ENCODE measurements around the gene TOR3A. TPM values are rescaled to one million over a fixed set of nuclear protein-coding genes. Genes with fewer than 3 reads are reported as not detected.

TOR3A gene
- polyA plus RNA-seq, 1 of the 3 experiments (the other 2 are of a cell fraction): 29.9 TPM

GRCh38 chr1:179101566-179101965 is 19.7 kb downstream of the TOR3A start:
- H4K20me1 ChIP-seq (ENCODE audit: insufficient read depth): no peaks in the 10 kb centered on the region
- no peak overlapping the region for H3K9ac ChIP-seq

GRCh38 chr1:179103999-179104398 is 22.1 kb downstream of the TOR3A start:
- Histone ChIP-seq H3K9me2 (no peaks in the 10 kb centered on the region), H3K27ac (ENCODE audit: low read depth in 2 of 2, low read length in 1 of 2) (no peak overlapping the region), H3K4me2 (no peak overlapping the region), H4K20me1 (ENCODE audit: insufficient read depth) (no peaks in the 10 kb centered on the region), H3K4me3 (ENCODE audit: low read depth in 2 of 2, low read length in 1 of 2) (no peak overlapping the region), H3K9ac (no peak overlapping the region), H3F3A (replicated peaks; ENCODE audit: insufficient read depth) (peaks cover 26% of the 10 kb centered on the region), H3K4me1 (ENCODE audit: control insufficient read depth in 1 of 2, insufficient read depth in 2 of 2, low read depth in 1 of 2, low read length in 1 of 2) (peaks cover 0 to 23% of the 10 kb centered on the region in 2 experiments; a peak in 2 of 4 replicates), H2AFZ (ENCODE audit: low read depth) (no peak overlapping the region), H3K36me3 (replicated peaks in 1 of 2; ENCODE audit: control insufficient read depth in 1 of 2, insufficient read depth in 2 of 2, low read length in 1 of 2) (peaks cover 61 to 83% of the 10 kb centered on the region in 2 experiments), H3K27me3 (ENCODE audit: insufficient read depth) (no peaks in the 10 kb centered on the region), H3K79me2 (ENCODE audit: insufficient read depth) (peaks cover 63% of the 10 kb centered on the region), H3K9me3 (no peaks in the 10 kb centered on the region)
- POLR2A ChIA-PET: no interaction called here
- WGBS (ENCODE audit: low lambda C conversion rate): 96% methylated on average over 1 of the region's 1 CpG
- TF ChIP-seq YY1 (IDR thresholded peaks at IDR 0.05; ENCODE audit: low read depth) (no peak), JUND (IDR thresholded peaks at IDR 0.05) (no peak)
- no peak for DNase-seq
- CTCF ChIA-PET: no interaction called here

More at GRCh38 chr1:179101566-179101965, 19.7 kb downstream of the TOR3A start:
- Histone ChIP-seq H3F3A (replicated peaks; ENCODE audit: insufficient read depth) (peaks cover 32% of the 10 kb centered on the region), H3K79me2 (ENCODE audit: insufficient read depth) (peaks cover 45% of the 10 kb centered on the region), H3K4me1 (ENCODE audit: control insufficient read depth in 1 of 2, insufficient read depth in 2 of 2, low read depth in 1 of 2, low read length in 1 of 2) (peaks cover 0 to 2% of the 10 kb centered on the region in 2 experiments; a peak in 1 of 4 replicates), H3K4me2 (no peak overlapping the region), H3K4me3 (ENCODE audit: low read depth in 2 of 2, low read length in 1 of 2) (no peak overlapping the region), H2AFZ (ENCODE audit: low read depth) (no peak overlapping the region), H3K27ac (ENCODE audit: low read depth in 2 of 2, low read length in 1 of 2) (no peak overlapping the region), H3K36me3 (replicated peaks in 1 of 2; ENCODE audit: control insufficient read depth in 1 of 2, insufficient read depth in 2 of 2, low read length in 1 of 2) (peaks cover 65 to 77% of the 10 kb centered on the region in 2 experiments), H3K9me3 (no peaks in the 10 kb centered on the region), H3K27me3 (ENCODE audit: insufficient read depth) (no peaks in the 10 kb centered on the region), H3K9me2 (no peaks in the 10 kb centered on the region)
- no peak for TF ChIP-seq GATA2 (CRISPR knock-in tag; IDR thresholded peaks at IDR 0.05)
- no peak for TF ChIP-seq JUND (IDR thresholded peaks at IDR 0.05)
- no peak for TF ChIP-seq TAF1 (IDR thresholded peaks at IDR 0.05; ENCODE audit: borderline replicate concordance, low read depth, low read length)
- TF ChIP-seq POLR2AphosphoS5 (IDR thresholded peaks at IDR 0.05; ENCODE audit: low read depth, low read length): no peak
- TF ChIP-seq EZH2phosphoT487 (IDR thresholded peaks at IDR 0.05; ENCODE audit: borderline replicate concordance, low read depth): no peak
- no peak for TF ChIP-seq PBX3 (IDR thresholded peaks at IDR 0.05)
- TF ChIP-seq USF2 (IDR thresholded peaks at IDR 0.05; ENCODE audit: borderline replicate concordance, low read depth, low read length): no peak
- TF ChIP-seq ZBTB33 (IDR thresholded peaks at IDR 0.05; ENCODE audit: borderline replicate concordance, low read depth): no peak
- ChIA-PET CTCF (interaction anchor here (0.6 to 1.4 kb wide), 3 partner anchors 20 to 768 kb away, joined by 3 to 4 read pairs (median 3); partner anchors contain the start of gene TOR3A), POLR2A (no interaction called here)
- 92% methylated on average over 3 of the region's 4 CpGs for WGBS (ENCODE audit: low lambda C conversion rate)
- DNase-seq: no peak
